Smooth muscle cell (in vitro differentiated cells): ENCODE measurements around the gene OCA2. TPM values are rescaled to one million over a fixed set of nuclear protein-coding genes. Genes with fewer than 3 reads are reported as not detected.

Experiments used
- DNase-seq: peaks from one replicate; lab custom pipeline; 2025; ENCODE audit not compliant: unreplicated experiment; lab: John Stamatoyannopoulos, UW
- H2AFZ ChIP-seq: fragments of 200-600 bp; sonication (generic); 2 replicates; pipeline ENCODE4 v1.6.0; 2016; ENCODE audit warnings: antibody characterized with exemption, low read depth, mild to moderate bottlenecking
- H3F3A ChIP-seq: fragments of 200-600 bp; sonication (generic); 2 replicates; pipeline ENCODE4 v1.6.0; 2017; ENCODE audit warnings: antibody characterized with exemption, low read depth
- H3K27ac ChIP-seq: fragments of 200-600 bp; sonication (generic); 2 replicates; pipeline ENCODE4 v1.5.1; 2016; ENCODE audit warnings: low read depth, mild to moderate bottlenecking
- H3K27me3 ChIP-seq: fragments of 200-600 bp; sonication (generic); 2 replicates; pipeline ENCODE4 v1.6.1; 2016; ENCODE audit warnings: low read depth, mild to moderate bottlenecking
- H3K36me3 ChIP-seq: fragments of 200-600 bp; sonication (generic); 2 replicates; pipeline ENCODE4 v1.5.1; 2016; ENCODE audit warnings: low read depth
- H3K4me1 ChIP-seq: fragments of 200-600 bp; sonication (generic); 2 replicates; pipeline ENCODE4 v1.5.1; 2016; ENCODE audit warnings: low read depth
- H3K4me2 ChIP-seq: fragments of 200-600 bp; sonication (generic); 2 replicates; pipeline ENCODE4 v1.6.0; 2016; ENCODE audit warnings: mild to moderate bottlenecking
- H3K4me3 ChIP-seq: fragments of 200-600 bp; sonication (generic); 2 replicates; pipeline ENCODE4 v1.5.1; 2016; ENCODE audit warnings: mild to moderate bottlenecking
- H3K79me2 ChIP-seq: fragments of 200-600 bp; sonication (generic); 2 replicates; pipeline ENCODE4 v1.6.0; 2016; ENCODE audit warnings: low read depth, mild to moderate bottlenecking
- H3K9ac ChIP-seq: fragments of 200-600 bp; sonication (generic); 2 replicates; pipeline ENCODE4 v1.6.0; 2016; ENCODE audit warnings: low read depth
- H3K9me3 ChIP-seq: fragments of 200-600 bp; sonication (generic); replicated peaks from 2 replicates; pipeline ENCODE4 v1.5.1; 2016; ENCODE audit warnings: low read depth
- H4K20me1 ChIP-seq: fragments of 200-600 bp; sonication (generic); 2 replicates; pipeline ENCODE4 v1.6.0; 2016; ENCODE audit warnings: low read depth
- CTCF ChIP-seq: fragments of 200-600 bp; sonication (generic); IDR thresholded peaks from 2 replicates; pipeline ENCODE4 v1.5.1; 2017; ENCODE audit warnings: borderline replicate concordance, mild to moderate bottlenecking, antibody characterized with exemption; ENCODE audit not compliant: insufficient read depth, poor library complexity, severe bottlenecking
- WGBS: methylation state at CpG from one replicate; pipeline ENCODE4 v1.1.7; 2016; ENCODE audit warnings: low lambda C conversion rate; 5-methylcytosine and 5-hydroxymethylcytosine counted together
- polyA plus RNA-seq: library from polyadenylated mRNA; unstranded; fragments of >200 nt; fragmentation: Nextera tagmentation; extraction: Ambion mirVana; gene quantifications from 2 replicates; pipeline ENCODE4 v1.2.1, GENCODE V29; 2016
- total RNA-seq: library from RNA; depleted of rRNA; stranded (reverse); fragments of >200 nt; gene quantifications from 2 replicates; pipeline ENCODE4 v1.2.3, GENCODE V29; 2014

The OCA2 gene
- total and polyA plus RNA-seq, 2 experiments from 2014 or later, result 0.16 TPM; not detected in 1

GRCh38 chr15:28130651-28131050 lies 31.5 kb upstream of the OCA2 start:
- no peak overlapping the region for H3K9ac ChIP-seq
- H3K4me1 ChIP-seq, result no peaks in the 10 kb centered on the region
- no peak for TF ChIP-seq CTCF
- H2AFZ ChIP-seq, result no peak overlapping the region
- H3K36me3 ChIP-seq, result peaks cover 5% of the 10 kb centered on the region
- no peak overlapping the region for H3K4me3 ChIP-seq
- no peaks in the 10 kb centered on the region for H3F3A ChIP-seq
- peaks cover 9% of the 10 kb centered on the region for H4K20me1 ChIP-seq
- no peaks in the 10 kb centered on the region for H3K27me3 ChIP-seq
- DNase-seq, result no peak
- H3K9me3 ChIP-seq, result no peaks in the 10 kb centered on the region
- no peak overlapping the region for H3K4me2 ChIP-seq
- H3K79me2 ChIP-seq, result no peaks in the 10 kb centered on the region
- H3K27ac ChIP-seq, result no peak overlapping the region
- over 99% methylated on average over 7 of the region's 7 CpGs for WGBS

GRCh38 chr15:28129231-28129848 lies 30.2 kb upstream of the OCA2 start:
- no peak for DNase-seq
- Histone ChIP-seq H2AFZ (no peak overlapping the region), H3K36me3 (peaks cover 5% of the 10 kb centered on the region), H3K4me2 (no peak overlapping the region), H3K9me3 (no peaks in the 10 kb centered on the region), H3F3A (no peaks in the 10 kb centered on the region), H3K4me1 (no peaks in the 10 kb centered on the region), H3K27me3 (no peaks in the 10 kb centered on the region), H3K9ac (no peak overlapping the region), H3K4me3 (no peak overlapping the region), H4K20me1 (peaks cover 15% of the 10 kb centered on the region), H3K27ac (no peak overlapping the region), H3K79me2 (no peaks in the 10 kb centered on the region)
- 98% methylated on average over 9 of the region's 9 CpGs for WGBS
- TF ChIP-seq CTCF, result no peak

GRCh38 chr15:28128031-28128430 lies 28.9 kb upstream of the OCA2 start:
- Histone ChIP-seq H3K4me2 (no peak overlapping the region), H3K27me3 (no peaks in the 10 kb centered on the region), H4K20me1 (peaks cover 18% of the 10 kb centered on the region), H3K4me3 (no peak overlapping the region), H3K27ac (no peak overlapping the region), H2AFZ (no peak overlapping the region), H3K4me1 (no peaks in the 10 kb centered on the region), H3K9me3 (no peaks in the 10 kb centered on the region), H3F3A (peaks cover 4% of the 10 kb centered on the region), H3K36me3 (no peaks in the 10 kb centered on the region), H3K79me2 (no peaks in the 10 kb centered on the region), H3K9ac (no peak overlapping the region)
- no peak for DNase-seq
- no peak for TF ChIP-seq CTCF
- WGBS, result 94% methylated on average over 11 of the region's 11 CpGs

- 87% methylated on average over 11 of the region's 11 CpGs for WGBS
- H4K20me1 ChIP-seq, result peaks cover 19% of the 10 kb centered on the region
- H3K27me3 ChIP-seq, result no peaks in the 10 kb centered on the region
- peaks cover 4% of the 10 kb centered on the region for H3F3A ChIP-seq
- H2AFZ ChIP-seq, result no peak overlapping the region
- H3K9ac ChIP-seq, result no peak overlapping the region
- no peak overlapping the region for H3K27ac ChIP-seq
- H3K36me3 ChIP-seq, result no peaks in the 10 kb centered on the region
- H3K4me3 ChIP-seq, result no peak overlapping the region
- no peak overlapping the region for H3K4me2 ChIP-seq
- H3K79me2 ChIP-seq, result no peaks in the 10 kb centered on the region
- H3K9me3 ChIP-seq, result no peaks in the 10 kb centered on the region
- H3K4me1 ChIP-seq, result no peaks in the 10 kb centered on the region
- TF ChIP-seq CTCF, result no peak
- DNase-seq, result no peak
Observed at GRCh38 chr15:28127036-28127435, 27.9 kb upstream of the OCA2 start.
